GM12878 (cell line): ENCODE data around the gene SNX30. TPM values are rescaled to one million over a fixed set of nuclear protein-coding genes. Genes with fewer than 3 reads are reported as not detected.

ENCODE experiments used
- BCL11A ChIP-seq: IDR thresholded peaks from 2 replicates; pipeline ENCODE4 v1.6.1; 2011; ENCODE audit warnings: low read depth, low read length
- SUZ12 ChIP-seq: fragments of 200-600 bp; sonication (generic); IDR thresholded peaks from one replicate; pipeline ENCODE4 v1.6.1; 2018; ENCODE audit warnings: antibody characterized with exemption, mild to moderate bottlenecking; ENCODE audit not compliant: unreplicated experiment
- ZNF274 ChIP-seq: IDR thresholded peaks from one replicate; pipeline ENCODE4 v1.8.0; 2011; ENCODE audit not compliant: insufficient read length, insufficient read depth
- polyA plus RNA-seq, 11 experiments: library from polyadenylated mRNA; depleted of rRNA in 4 of 11; unstranded in 6 of 11; stranded (reverse) in 5 of 11; fragments of >200 nt; fragmentation: Nextera tagmentation in 4 of 11; fragmentation: Illumina TruSeq in 1 of 11; extraction: Ambion mirVana in 4 of 11; extraction: Trizol in 1 of 11; gene quantifications; 1 replicate in 1 of 11; 2 replicates in 10 of 11; pipeline versions ENCODE4 v1.2.1 to v1.2.3, GENCODE V29; 2011 to 2016; ENCODE audit warnings: inconsistent platforms in 2 of 11, missing spikeins in 2 of 11, low read depth in 1 of 11
- total RNA-seq, 4 experiments: library from RNA; depleted of rRNA in 3 of 4; stranded (reverse); fragments of >200 nt in 3 of 4; fragmentation: Illumina TruSeq in 1 of 4; extraction: Trizol in 1 of 4; gene quantifications; 2 replicates each; pipeline versions ENCODE4 v1.2.1 to v1.2.3, GENCODE V29; 2013 to 2021
- TF ChIP-seq, protein P1 (sequence below): IDR thresholded peaks from 2 replicates; pipeline ENCODE4 v1.6.1; 2011; ENCODE audit warnings: low read depth, low read length, improper control_type of control experiment, borderline replicate concordance
- TF ChIP-seq, protein P2 (sequence below): IDR thresholded peaks from 2 replicates; pipeline ENCODE4 v1.6.1; 2012; ENCODE audit warnings: improper control_type of control experiment, low read depth, low read length; ENCODE audit not compliant: insufficient replicate concordance

The SNX30 gene
- total and polyA plus RNA-seq, 10 of the 15 experiments (the other 5 are each of a cell fraction or from before 2014, with no cell fraction given): 0.53 to 4.0 (median 1.5) TPM

DNA sequence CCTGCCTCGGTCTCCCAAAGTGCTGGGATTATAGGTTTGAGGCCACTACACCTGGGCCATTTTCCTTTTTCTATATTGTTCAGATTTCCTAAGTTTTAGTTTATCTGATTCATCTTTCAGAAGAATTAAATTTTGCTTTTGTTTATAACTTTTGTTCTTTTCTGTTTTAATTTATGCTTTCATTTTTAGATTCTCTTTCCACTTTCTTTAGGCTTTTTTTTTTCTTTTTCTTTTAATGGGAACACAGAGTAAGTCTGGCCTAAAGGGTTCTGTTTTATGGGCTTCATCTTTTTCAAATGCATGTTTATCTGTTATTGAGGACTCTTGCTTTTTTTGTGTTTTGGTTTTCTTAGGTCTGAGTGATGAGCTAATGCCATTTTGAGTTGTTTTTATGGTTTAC is 42.1 kb downstream of the SNX30 start (continued):
- TF ChIP-seq SUZ12: no peak
- TF ChIP-seq, protein P1, sequence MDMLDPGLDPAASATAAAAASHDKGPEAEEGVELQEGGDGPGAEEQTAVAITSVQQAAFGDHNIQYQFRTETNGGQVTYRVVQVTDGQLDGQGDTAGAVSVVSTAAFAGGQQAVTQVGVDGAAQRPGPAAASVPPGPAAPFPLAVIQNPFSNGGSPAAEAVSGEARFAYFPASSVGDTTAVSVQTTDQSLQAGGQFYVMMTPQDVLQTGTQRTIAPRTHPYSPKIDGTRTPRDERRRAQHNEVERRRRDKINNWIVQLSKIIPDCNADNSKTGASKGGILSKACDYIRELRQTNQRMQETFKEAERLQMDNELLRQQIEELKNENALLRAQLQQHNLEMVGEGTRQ: no peak
- no peak for TF ChIP-seq ZNF274
- TF ChIP-seq, protein P2, sequence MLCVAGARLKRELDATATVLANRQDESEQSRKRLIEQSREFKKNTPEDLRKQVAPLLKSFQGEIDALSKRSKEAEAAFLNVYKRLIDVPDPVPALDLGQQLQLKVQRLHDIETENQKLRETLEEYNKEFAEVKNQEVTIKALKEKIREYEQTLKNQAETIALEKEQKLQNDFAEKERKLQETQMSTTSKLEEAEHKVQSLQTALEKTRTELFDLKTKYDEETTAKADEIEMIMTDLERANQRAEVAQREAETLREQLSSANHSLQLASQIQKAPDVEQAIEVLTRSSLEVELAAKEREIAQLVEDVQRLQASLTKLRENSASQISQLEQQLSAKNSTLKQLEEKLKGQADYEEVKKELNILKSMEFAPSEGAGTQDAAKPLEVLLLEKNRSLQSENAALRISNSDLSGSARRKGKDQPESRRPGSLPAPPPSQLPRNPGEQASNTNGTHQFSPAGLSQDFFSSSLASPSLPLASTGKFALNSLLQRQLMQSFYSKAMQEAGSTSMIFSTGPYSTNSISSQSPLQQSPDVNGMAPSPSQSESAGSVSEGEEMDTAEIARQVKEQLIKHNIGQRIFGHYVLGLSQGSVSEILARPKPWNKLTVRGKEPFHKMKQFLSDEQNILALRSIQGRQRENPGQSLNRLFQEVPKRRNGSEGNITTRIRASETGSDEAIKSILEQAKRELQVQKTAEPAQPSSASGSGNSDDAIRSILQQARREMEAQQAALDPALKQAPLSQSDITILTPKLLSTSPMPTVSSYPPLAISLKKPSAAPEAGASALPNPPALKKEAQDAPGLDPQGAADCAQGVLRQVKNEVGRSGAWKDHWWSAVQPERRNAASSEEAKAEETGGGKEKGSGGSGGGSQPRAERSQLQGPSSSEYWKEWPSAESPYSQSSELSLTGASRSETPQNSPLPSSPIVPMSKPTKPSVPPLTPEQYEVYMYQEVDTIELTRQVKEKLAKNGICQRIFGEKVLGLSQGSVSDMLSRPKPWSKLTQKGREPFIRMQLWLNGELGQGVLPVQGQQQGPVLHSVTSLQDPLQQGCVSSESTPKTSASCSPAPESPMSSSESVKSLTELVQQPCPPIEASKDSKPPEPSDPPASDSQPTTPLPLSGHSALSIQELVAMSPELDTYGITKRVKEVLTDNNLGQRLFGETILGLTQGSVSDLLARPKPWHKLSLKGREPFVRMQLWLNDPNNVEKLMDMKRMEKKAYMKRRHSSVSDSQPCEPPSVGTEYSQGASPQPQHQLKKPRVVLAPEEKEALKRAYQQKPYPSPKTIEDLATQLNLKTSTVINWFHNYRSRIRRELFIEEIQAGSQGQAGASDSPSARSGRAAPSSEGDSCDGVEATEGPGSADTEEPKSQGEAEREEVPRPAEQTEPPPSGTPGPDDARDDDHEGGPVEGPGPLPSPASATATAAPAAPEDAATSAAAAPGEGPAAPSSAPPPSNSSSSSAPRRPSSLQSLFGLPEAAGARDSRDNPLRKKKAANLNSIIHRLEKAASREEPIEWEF: no peak
- no peak for TF ChIP-seq BCL11A
